ENCODE results near the gene ACTL6B.
"Not testable (repeated sequence)": the region's sequence is repeated elsewhere in the genome, so short reads cannot be mapped to it uniquely, and the experiment has no call there.

The ACTL6B gene

DNA sequence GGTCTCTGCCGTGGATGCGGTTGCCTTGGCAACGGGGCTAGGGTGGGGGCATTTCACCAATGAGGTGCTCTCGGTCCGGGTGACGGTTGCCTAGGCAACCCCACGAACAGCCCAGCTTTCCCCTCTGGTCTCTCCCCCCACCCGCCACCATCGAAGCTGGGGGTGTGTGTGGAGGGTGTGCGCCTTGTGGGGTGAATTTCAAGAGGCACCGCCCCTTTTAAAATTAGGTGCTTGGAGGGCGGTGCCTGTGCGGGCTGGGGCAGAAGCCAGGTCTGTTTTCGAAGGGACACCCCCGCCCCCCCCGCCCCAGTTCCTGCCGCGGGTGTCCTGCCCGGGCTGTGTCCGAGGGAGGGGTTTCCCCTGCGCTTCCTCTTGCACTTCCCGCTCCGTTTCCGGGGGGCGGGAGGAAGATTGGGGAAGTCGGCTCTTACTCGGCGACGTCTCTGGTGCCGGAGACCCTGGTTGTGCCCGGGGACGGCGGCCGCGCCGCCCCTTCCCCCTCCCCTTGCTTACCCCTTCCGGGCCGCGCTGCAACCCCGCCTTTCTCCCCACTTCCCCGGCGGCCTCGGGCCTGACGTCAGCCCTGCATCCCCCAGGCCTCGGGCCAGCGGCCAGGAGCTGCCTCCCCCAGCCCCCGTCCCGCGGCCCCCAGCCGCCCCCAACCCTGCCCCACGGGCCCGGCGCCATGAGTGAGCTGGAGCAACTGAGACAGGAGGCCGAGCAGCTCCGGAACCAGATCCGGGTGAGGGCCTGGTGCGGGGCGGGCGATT is 19.5 kb upstream of the ACTL6B start:
- TF ChIP-seq EZH2 (IDR thresholded peaks at IDR 0.05) (no peak), FOXP2 (optimal IDR thresholded peaks at IDR 0.05; ENCODE audit: control extremely low read depth, extremely low read length, insufficient read depth) (no peak), POLR2AphosphoS5 (IDR thresholded peaks at IDR 0.05; ENCODE audit: borderline replicate concordance, low read depth, low read length) (peak; percentile 35; the same call in 1 of the 2 replicates)
- H3K36me3 ChIP-seq (ENCODE audit: insufficient read depth, low read length), result peaks cover 33% of the 10 kb centered on the region
- H3K27ac ChIP-seq, result no peak overlapping the region; the same call in 1 of the 2 replicates
- H3K4me3 ChIP-seq, result peak overlapping the region; percentile 97
- H3K9ac ChIP-seq (ENCODE audit: insufficient read length), result no peak overlapping the region
- DNase-seq (ENCODE audit: low read depth, low spot score), result no peak
- H3K9me3 ChIP-seq (ENCODE audit: low read depth, low read length), result no peaks in the 10 kb centered on the region

- H3K27ac ChIP-seq, result no peak overlapping the region
- no peak for DNase-seq (ENCODE audit: low read depth, low spot score)
- H3K9ac ChIP-seq (ENCODE audit: insufficient read length), result no peak overlapping the region
- no peaks in the 10 kb centered on the region for H3K9me3 ChIP-seq (ENCODE audit: low read depth, low read length)
- TF ChIP-seq FOXP2 (optimal IDR thresholded peaks at IDR 0.05; ENCODE audit: control extremely low read depth, extremely low read length, insufficient read depth), result no peak
- TF ChIP-seq EZH2 (IDR thresholded peaks at IDR 0.05), result no peak
- no peak for TF ChIP-seq POLR2AphosphoS5 (IDR thresholded peaks at IDR 0.05; ENCODE audit: borderline replicate concordance, low read depth, low read length)
- peak overlapping the region; percentile 97 for H3K4me3 ChIP-seq
- H3K36me3 ChIP-seq (ENCODE audit: insufficient read depth, low read length), result peaks cover 27% of the 10 kb centered on the region
These were observed 18.8 kb upstream of the ACTL6B start for GRCh38 chr7:100675105-100675451.

DNA sequence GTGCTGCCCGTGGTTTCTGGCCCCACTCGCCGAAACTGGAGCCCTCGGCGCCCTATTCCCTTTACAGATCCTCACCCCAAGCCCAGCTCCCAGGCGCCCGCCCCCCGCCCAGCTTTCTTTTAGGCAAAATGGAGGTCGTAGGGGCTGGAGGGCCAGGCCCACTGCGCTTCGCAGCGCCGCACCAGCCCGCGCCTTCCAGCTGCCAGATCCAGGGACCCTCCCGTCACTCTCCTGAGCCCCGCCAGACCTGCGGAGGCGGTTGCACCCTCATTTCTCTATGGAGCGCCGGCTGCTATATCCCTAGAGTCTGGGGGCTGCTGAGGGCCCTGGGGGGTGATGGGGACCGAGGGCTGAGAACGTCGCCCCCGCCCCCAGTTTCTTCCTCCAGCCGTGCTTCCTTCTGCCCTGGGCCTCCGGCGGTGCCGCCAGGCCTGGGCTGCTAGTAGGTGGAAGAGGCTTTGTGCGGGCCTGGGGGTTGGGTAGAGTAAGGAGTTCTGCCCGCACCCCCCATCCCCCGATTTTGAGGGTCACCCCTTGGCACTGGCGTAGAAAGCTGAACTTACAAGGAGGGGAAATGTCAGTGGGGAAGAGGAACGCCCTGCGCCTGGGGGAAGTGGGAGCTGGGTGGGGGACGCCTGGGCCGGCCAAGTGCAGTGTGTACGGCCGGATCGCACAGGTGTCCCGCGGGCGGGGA is 18.3 kb upstream of the ACTL6B start:
- TF ChIP-seq EZH2 (IDR thresholded peaks at IDR 0.05), result no peak
- no peak for TF ChIP-seq POLR2AphosphoS5 (IDR thresholded peaks at IDR 0.05; ENCODE audit: borderline replicate concordance, low read depth, low read length)
- TF ChIP-seq FOXP2 (optimal IDR thresholded peaks at IDR 0.05; ENCODE audit: control extremely low read depth, extremely low read length, insufficient read depth), result no peak
- no peak overlapping the region for H3K27ac ChIP-seq
- H3K9me3 ChIP-seq (ENCODE audit: low read depth, low read length), result no peaks in the 10 kb centered on the region
- H3K36me3 ChIP-seq (ENCODE audit: insufficient read depth, low read length), result peaks cover 24% of the 10 kb centered on the region
- H3K9ac ChIP-seq (ENCODE audit: insufficient read length), result peak overlapping the region; percentile 94
- H3K4me3 ChIP-seq, result peak overlapping the region; percentile 97
- no peak for DNase-seq (ENCODE audit: low read depth, low spot score)

GRCh38 chr7:100673942-100674410 is 17.7 kb upstream of the ACTL6B start:
- Histone ChIP-seq H3K27ac (peak overlapping the region; percentile 99), H3K4me3 (peak overlapping the region; percentile 97), H3K9me3 (ENCODE audit: low read depth, low read length) (no peaks in the 10 kb centered on the region), H3K36me3 (ENCODE audit: insufficient read depth, low read length) (peaks cover 19% of the 10 kb centered on the region; the same call in 1 of the 2 replicates), H3K9ac (ENCODE audit: insufficient read length) (peak overlapping the region; percentile 94)
- DNase-seq (ENCODE audit: low read depth, low spot score), result no peak
- TF ChIP-seq FOXP2 (optimal IDR thresholded peaks at IDR 0.05; ENCODE audit: control extremely low read depth, extremely low read length, insufficient read depth) (no peak), POLR2AphosphoS5 (IDR thresholded peaks at IDR 0.05; ENCODE audit: borderline replicate concordance, low read depth, low read length) (0 out of 2 replicates have a peak, but pooled peaks have one; percentile 2), EZH2 (IDR thresholded peaks at IDR 0.05) (no peak)

DNA sequence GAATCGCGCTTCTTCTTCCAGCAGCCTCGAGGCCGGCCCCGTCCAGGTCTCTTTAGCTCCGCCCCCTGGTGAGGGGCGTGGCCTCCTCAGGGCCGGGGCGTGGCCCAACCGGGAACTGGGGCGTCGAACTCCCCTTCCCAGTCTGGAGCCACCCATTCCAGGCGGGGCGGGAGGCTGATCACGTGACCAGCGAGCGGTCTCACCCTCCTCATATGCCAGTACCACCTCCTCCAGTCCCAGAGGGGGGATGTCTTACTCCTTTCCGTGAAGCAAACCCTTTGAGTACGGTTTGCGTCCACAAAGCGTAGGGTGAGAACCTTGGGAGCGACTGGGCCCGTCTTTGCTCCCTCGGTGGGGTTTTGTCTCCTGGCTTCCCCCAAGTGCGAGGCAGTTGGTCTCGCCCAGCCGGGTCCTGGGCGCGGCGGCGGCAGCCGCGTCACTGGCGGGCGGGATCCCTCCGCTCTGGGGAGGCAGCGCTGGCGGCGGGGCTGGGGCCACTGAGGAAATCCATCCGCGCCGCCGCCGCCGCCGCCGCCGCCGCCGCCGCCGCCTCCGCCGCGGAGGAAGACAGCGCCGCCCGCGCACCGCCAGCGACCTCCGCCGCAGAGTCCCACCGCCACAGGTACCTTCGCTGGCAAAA is 17.2 kb upstream of the ACTL6B start, which contains the start of gene GNB2:
GNB2 (plus strand) TSS at position 439 of the 640 bp plus-strand sequence. CDS start 2,526 bp downstream, outside the sequence.
- DNase-seq (ENCODE audit: low read depth, low spot score), result peak; percentile 97
- TF ChIP-seq POLR2AphosphoS5 (IDR thresholded peaks at IDR 0.05; ENCODE audit: borderline replicate concordance, low read depth, low read length), result peak; percentile 80
- no peak for TF ChIP-seq EZH2 (IDR thresholded peaks at IDR 0.05)
- peak; percentile 88 for TF ChIP-seq FOXP2 (optimal IDR thresholded peaks at IDR 0.05; ENCODE audit: control extremely low read depth, extremely low read length, insufficient read depth)
- H3K9me3 ChIP-seq (ENCODE audit: low read depth, low read length), result no peaks in the 10 kb centered on the region
- H3K36me3 ChIP-seq (ENCODE audit: insufficient read depth, low read length), result peaks cover 17% of the 10 kb centered on the region; the same call in 1 of the 2 replicates
- peak within 1 kb of the TSS; percentile 99 for H3K27ac ChIP-seq
- peak within 1 kb of the TSS; percentile 97 for H3K4me3 ChIP-seq
- H3K9ac ChIP-seq (ENCODE audit: insufficient read length), result peak within 1 kb of the TSS; percentile 94

DNA sequence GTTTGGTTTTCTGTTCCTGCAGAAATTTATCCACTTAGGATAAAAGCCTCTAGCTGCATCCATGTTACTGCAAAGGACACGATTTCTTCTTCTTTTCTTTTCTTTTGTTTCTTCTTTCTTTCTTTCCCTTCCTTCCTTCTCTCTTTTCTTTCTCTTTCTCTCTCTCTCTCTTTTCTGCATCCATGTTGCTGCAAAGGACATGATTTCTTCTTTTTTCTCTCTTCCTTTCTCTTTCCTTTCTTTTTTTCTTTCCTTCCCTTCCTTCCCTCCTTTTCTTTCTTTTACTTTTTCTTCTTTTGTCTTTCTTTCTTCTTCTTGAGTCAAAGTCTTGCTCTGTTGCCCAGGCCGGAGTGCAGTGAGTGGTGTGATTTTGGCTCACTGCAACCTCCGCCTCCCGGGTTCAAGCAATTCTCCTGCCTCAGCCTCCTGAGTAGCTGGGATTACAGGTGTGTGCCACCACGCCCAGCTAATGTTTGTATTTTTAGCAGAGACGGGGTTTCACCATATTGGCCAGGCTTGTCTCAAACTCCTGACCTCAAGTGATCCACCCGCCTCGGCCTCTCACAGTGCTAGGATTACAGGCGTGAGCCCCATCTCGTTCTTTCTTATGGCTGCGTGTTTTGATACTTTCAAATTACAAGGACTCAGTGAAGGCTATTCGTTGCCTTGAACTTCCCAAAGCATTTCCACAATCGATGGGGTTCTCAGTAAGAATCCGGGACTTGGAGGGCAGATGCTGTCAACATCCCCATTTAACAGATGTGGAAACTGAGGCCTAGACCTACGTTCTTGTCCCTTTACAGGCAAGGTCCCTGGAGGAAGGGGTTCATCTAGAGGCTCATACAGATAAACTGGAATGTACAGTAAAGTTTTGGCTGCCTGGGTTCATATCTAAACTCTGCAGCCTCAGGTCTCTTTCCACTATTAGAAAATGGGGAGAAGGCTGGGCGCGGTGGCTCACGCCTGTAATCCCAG is 15.4 kb upstream of the ACTL6B start:
- Histone ChIP-seq H3K9ac (ENCODE audit: insufficient read length) (no peak overlapping the region), H3K9me3 (ENCODE audit: low read depth, low read length) (no peaks in the 10 kb centered on the region), H3K27ac (no peak overlapping the region), H3K4me3 (no peak overlapping the region), H3K36me3 (ENCODE audit: insufficient read depth, low read length) (peaks cover 3% of the 10 kb centered on the region; the same call in 1 of the 2 replicates)
- no peak for DNase-seq (ENCODE audit: low read depth, low spot score)
- TF ChIP-seq FOXP2 (optimal IDR thresholded peaks at IDR 0.05; ENCODE audit: control extremely low read depth, extremely low read length, insufficient read depth), result no peak
- TF ChIP-seq POLR2AphosphoS5 (IDR thresholded peaks at IDR 0.05; ENCODE audit: borderline replicate concordance, low read depth, low read length), result no peak
- TF ChIP-seq EZH2 (IDR thresholded peaks at IDR 0.05), result no peak

GRCh38 chr7:100670074-100670473 is 13.8 kb upstream of the ACTL6B start:
- H3K9me3 ChIP-seq (ENCODE audit: low read depth, low read length), result no peaks in the 10 kb centered on the region
- no peaks in the 10 kb centered on the region for H3K36me3 ChIP-seq (ENCODE audit: insufficient read depth, low read length)
- no peak overlapping the region for H3K4me3 ChIP-seq
- H3K27ac ChIP-seq, result no peak overlapping the region
- no peak overlapping the region for H3K9ac ChIP-seq (ENCODE audit: insufficient read length)
- DNase-seq (ENCODE audit: low read depth, low spot score), result no peak
- TF ChIP-seq FOXP2 (optimal IDR thresholded peaks at IDR 0.05; ENCODE audit: control extremely low read depth, extremely low read length, insufficient read depth), result no peak

GRCh38 chr7:100669106-100669505 is 12.9 kb upstream of the ACTL6B start:
- not testable (repeated sequence) for H3K9me3 ChIP-seq (ENCODE audit: low read depth, low read length); H3K36me3 ChIP-seq (ENCODE audit: insufficient read depth, low read length); DNase-seq (ENCODE audit: low read depth, low spot score); H3K27ac ChIP-seq; H3K4me3 ChIP-seq; H3K9ac ChIP-seq (ENCODE audit: insufficient read length)
